Fibroblast of pulmonary artery (primary cell): Measurements from ENCODE around the gene RNF150.

Experiments
- DNase-seq: peaks from one replicate; pipeline ENCODE4 v3.0.0-alpha.2; 2010; ENCODE audit warnings: low read depth
- H3K4me3 ChIP-seq: replicated peaks from 2 replicates; pipeline ENCODE4 v1.5.1; 2011; ENCODE audit warnings: low read depth, mild to moderate bottlenecking, control low read depth, low read length, moderate library complexity
- TF ChIP-seq, protein P1 (sequence below): IDR thresholded peaks from 2 replicates; pipeline ENCODE4 v1.5.1; 2011; ENCODE audit warnings: mild to moderate bottlenecking, control low read depth, low read length, inconsistent platforms; ENCODE audit errors: missing control alignments

RNF150 gene

DNA sequence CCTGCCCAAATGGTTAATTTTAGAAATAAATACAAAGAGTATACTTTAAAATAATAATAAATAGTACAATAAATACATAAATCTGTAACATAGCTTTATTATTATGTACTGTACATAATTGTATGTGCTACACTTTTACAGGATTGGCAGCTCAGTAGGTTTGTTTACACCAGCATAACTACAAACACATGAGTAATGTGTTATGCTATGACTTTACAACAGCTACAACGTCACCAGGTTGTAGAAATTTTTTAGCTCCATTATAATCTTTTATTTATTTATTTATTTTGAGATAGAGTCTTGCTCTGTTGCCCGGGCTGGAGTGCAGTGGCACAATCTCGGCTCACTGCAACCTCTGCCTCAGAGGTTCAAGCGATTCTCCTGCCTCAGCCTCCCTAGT is 31.8 kb downstream of the RNF150 start:
- no peak overlapping the region for H3K4me3 ChIP-seq
- TF ChIP-seq, protein P1, sequence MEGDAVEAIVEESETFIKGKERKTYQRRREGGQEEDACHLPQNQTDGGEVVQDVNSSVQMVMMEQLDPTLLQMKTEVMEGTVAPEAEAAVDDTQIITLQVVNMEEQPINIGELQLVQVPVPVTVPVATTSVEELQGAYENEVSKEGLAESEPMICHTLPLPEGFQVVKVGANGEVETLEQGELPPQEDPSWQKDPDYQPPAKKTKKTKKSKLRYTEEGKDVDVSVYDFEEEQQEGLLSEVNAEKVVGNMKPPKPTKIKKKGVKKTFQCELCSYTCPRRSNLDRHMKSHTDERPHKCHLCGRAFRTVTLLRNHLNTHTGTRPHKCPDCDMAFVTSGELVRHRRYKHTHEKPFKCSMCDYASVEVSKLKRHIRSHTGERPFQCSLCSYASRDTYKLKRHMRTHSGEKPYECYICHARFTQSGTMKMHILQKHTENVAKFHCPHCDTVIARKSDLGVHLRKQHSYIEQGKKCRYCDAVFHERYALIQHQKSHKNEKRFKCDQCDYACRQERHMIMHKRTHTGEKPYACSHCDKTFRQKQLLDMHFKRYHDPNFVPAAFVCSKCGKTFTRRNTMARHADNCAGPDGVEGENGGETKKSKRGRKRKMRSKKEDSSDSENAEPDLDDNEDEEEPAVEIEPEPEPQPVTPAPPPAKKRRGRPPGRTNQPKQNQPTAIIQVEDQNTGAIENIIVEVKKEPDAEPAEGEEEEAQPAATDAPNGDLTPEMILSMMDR: no peak
- DNase-seq: no peak

DNA sequence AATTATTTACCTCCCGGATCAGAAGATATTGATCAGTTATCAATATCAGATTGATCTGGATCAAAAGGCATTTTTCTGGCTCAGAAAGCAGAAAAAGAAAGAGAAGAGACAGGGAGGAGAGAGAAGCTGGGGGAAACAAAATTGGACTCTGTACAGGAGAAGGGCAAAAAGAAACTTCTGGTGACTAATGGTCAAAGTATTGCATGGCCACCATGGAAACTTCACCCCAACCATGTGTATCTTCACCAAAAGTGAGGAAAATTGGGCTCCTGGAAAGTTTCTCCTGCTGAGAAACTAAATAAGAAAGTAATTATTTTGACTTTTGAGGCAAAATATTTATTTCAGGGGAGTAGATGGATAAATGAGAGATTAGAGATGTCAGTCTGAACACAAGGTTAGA is 33.9 kb downstream of the RNF150 start:
- TF ChIP-seq, protein P1: no peak
- no peak overlapping the region for H3K4me3 ChIP-seq
- DNase-seq: no peak

DNA sequence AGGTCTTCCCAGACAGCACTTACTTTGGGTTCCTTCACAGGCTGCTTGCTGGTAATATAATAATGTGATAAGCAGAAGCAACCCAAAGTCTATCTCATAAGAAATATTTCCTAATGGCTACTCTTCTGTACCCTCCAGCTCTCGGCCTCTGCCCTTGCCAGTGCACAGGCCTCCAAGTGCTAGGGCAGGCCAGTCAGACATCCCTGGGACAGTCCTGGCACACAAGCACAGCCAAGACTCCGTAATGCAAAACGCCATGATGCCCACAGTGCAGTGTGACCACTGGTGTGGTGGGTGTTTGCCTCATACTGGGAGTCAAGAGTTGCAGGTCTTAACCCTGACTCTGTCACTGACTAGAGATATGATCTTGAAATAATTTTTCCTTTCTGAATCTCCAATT is 35.1 kb downstream of the RNF150 start:
- DNase-seq: no peak
- TF ChIP-seq, protein P1: no peak
- H3K4me3 ChIP-seq: no peak overlapping the region

DNA sequence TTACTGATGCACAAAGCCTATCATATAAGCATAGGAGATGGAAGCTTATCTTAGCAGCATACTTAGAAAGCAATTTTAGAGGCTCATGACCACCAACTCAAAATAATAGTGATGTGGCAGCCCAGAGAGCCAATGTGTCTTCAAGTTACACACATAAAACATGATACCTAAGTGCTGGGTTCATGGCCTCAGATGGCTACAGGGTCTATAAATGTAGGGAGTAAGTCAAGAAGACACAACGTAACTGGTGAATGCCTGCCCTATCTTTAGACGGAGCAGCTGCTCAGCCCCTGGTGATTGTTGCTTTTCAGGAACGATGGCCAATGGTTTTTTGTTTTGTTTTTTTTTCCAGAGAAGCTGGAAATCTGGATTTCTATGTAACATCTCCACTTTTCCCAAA is 42.8 kb downstream of the RNF150 start:
- TF ChIP-seq, protein P1: no peak
- DNase-seq: no peak

DNA sequence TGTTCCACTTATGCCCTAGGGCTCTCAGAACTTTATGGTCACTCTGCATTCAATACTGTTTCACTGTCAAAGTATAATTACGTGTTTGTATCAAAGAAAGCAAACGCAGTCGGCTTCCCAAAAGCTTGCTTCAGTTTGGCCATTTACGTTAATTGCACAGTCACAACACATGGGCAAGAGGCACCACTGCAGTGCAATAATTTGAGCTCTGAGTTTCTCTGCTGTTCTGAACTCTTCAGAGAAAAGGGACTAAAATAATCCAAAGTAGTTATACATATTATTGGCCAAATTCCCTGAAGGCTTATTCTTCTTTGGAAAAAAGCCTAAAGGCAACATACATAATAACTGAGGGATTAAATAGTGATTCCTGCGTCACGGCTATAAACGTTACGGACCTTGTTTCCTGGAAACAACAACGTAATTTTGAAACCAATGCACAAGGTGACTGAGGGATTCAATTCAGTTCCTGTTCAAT is 51.3 kb downstream of the RNF150 start:
- TF ChIP-seq, protein P1: no peak
- H3K4me3 ChIP-seq: no peak overlapping the region

More for the DNA sequence above, 42.8 kb downstream of the RNF150 start:
- no peak overlapping the region for H3K4me3 ChIP-seq

DNA sequence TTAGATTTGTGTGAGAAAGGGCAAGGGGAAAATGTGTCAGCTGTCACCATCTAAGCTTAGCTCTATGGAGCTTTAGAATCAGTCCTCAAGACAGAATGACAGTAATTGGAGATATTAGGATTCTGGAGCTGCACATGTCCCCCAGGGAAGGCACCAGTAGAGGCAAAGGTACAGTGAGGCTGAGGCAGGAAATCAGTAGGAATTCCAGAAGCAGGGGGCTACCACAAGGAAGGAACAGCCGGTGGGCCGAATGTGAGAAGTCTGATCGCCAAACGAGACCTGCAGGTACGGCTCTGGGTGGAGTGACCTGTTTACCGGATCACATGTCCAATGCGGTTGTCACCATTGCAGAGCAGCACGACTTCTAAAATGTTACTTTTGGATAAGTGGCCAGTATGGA is 52.6 kb downstream of the RNF150 start:
- no peak overlapping the region for H3K4me3 ChIP-seq
- TF ChIP-seq, protein P1: no peak

More for the DNA sequence above, 51.3 kb downstream of the RNF150 start:
- no peak for DNase-seq

DNA sequence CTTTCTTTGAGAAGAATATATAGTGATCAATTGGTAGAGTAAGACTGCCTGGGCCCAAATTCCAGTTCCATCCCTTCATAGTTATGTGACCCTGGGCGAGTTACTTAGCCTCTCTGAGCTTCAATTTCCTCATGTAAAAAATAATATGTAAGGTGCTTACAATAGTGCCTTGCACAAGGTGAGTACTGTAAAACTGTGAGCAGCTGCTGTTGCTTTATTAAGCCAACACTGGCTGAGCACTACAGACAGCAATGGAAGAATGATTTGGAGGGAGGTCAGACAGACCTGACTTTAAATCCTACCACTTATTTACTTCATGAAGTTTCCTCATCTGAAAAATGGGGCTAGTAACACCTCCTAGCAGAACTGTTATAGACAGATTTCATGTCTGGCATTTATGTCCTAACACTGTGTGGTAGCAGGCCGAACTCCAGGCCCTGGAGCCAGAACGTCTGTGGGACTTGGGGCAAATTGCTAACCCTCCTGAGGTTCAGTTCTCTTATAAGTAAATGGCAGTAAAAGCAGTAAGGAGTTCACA is 53.8 kb downstream of the RNF150 start:
- no peak for DNase-seq
- TF ChIP-seq, protein P1: no peak

More for the DNA sequence above, 52.6 kb downstream of the RNF150 start:
- DNase-seq: no peak

More for the DNA sequence above, 53.8 kb downstream of the RNF150 start:
- H3K4me3 ChIP-seq: no peak overlapping the region
